Neutrophil (primary cell): ENCODE measurements around the gene NCK2.

ENCODE experiments used
- H3K27ac ChIP-seq: fragments of 200-600 bp; sonication (generic); 2 replicates; pipeline ENCODE4 v1.5.1; 2016; ENCODE audit warnings: mild to moderate bottlenecking, moderate library complexity
- H3K27me3 ChIP-seq: fragments of 200-600 bp; sonication (generic); 2 replicates; pipeline ENCODE4 v1.6.0; 2016; ENCODE audit warnings: mild to moderate bottlenecking
- H3K36me3 ChIP-seq: fragments of 200-600 bp; sonication (generic); 2 replicates; pipeline ENCODE4 v1.5.1; 2017
- H3K4me1 ChIP-seq, 2 experiments: fragments of 200-600 bp in 1 of 2; sonication (generic) in 1 of 2; 1 replicate in 1 of 2; 2 replicates in 1 of 2; pipeline versions ENCODE4 v1.5.1 to v1.6.1; 2013 to 2016; ENCODE audit warnings: low read depth in 1 of 2, low read length in 1 of 2, mild to moderate bottlenecking in 1 of 2, moderate library complexity in 1 of 2; ENCODE audit not compliant: control insufficient read depth in 1 of 2, insufficient read depth in 1 of 2
- H3K4me3 ChIP-seq, 2 experiments: fragments of 200-600 bp in 1 of 2; sonication (generic) in 1 of 2; 1 replicate in 1 of 2; 2 replicates in 1 of 2; pipeline ENCODE4 v1.5.1; 2013 to 2016; ENCODE audit warnings: low read depth in 1 of 2, low read length in 1 of 2, mild to moderate bottlenecking in 1 of 2, moderate library complexity in 1 of 2
- H3K9me3 ChIP-seq: fragments of 200-600 bp; sonication (generic); 2 replicates; pipeline ENCODE4 v1.5.1; 2016
- TF ChIP-seq, protein P1 (sequence below): fragments of 200-600 bp; sonication (generic); IDR thresholded peaks from 2 replicates; pipeline ENCODE4 v1.5.1; 2016; ENCODE audit warnings: antibody characterized with exemption

NCK2 gene

DNA sequence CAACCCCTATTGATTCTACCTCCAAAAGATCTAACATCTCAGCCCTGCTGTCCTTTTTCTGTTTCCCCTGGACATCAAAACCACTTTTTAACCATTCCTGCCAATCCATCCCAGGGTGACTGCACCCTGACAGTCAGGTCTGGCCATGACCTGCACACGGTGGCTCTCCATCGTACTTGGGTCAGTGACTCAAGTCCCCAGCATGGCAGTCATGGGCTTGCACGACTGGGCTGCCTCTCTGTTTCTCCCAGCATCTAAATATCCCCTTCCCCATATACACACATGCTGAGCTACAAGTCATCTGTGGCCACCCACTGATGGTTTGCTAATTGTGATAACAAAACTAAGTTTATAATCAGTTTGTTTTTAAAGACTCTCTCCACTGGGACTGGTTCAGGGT, 6.6 kb downstream of the NCK2 start:
- Histone ChIP-seq H3K36me3 (peaks cover 3% of the 10 kb centered on the region), H3K4me3 (no peak overlapping the region), H3K27ac (no peak overlapping the region), H3K4me1 (peaks cover 59 to 60% of the 10 kb centered on the region in 2 experiments), H3K9me3 (no peaks in the 10 kb centered on the region), H3K27me3 (no peaks in the 10 kb centered on the region)
- TF ChIP-seq, protein P1, sequence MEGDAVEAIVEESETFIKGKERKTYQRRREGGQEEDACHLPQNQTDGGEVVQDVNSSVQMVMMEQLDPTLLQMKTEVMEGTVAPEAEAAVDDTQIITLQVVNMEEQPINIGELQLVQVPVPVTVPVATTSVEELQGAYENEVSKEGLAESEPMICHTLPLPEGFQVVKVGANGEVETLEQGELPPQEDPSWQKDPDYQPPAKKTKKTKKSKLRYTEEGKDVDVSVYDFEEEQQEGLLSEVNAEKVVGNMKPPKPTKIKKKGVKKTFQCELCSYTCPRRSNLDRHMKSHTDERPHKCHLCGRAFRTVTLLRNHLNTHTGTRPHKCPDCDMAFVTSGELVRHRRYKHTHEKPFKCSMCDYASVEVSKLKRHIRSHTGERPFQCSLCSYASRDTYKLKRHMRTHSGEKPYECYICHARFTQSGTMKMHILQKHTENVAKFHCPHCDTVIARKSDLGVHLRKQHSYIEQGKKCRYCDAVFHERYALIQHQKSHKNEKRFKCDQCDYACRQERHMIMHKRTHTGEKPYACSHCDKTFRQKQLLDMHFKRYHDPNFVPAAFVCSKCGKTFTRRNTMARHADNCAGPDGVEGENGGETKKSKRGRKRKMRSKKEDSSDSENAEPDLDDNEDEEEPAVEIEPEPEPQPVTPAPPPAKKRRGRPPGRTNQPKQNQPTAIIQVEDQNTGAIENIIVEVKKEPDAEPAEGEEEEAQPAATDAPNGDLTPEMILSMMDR: no peak

DNA sequence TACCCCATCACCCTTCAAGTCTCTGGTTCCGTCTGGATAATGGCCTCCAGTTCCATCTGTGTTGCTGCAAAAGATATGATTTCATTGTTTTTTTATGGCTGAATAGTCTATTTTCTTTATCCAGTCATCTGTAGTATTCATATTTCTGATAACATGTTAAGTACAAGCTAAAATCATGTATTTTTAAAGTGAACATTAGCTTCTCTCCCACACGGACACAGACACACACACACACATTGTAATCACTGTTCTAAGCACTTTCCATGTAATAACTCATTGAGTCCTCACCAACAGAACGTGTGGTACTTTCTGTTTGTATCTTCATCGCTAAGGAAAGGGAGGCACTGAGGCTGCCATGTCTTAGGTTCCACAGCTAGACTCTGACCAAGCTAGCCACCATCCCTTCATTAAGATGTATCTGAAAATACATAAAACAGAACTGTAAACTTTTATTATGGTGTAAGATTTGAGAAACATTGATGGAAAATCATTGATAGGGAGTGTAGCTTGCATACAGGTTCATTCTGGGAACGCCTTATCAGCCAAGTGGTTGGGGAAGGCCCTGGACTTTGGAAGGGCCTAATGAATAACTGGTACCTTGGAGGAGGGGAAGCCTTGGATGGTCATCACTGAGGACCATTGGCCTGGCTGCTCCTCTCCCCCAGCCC, 8.1 kb downstream of the NCK2 start:
- Histone ChIP-seq H3K36me3 (peaks cover 3% of the 10 kb centered on the region), H3K9me3 (no peaks in the 10 kb centered on the region), H3K4me1 (peaks cover 45 to 47% of the 10 kb centered on the region in 2 experiments), H3K27me3 (no peaks in the 10 kb centered on the region), H3K4me3 (no peak overlapping the region), H3K27ac (peak overlapping the region; percentile 57)
- TF ChIP-seq, protein P1: no peak

DNA sequence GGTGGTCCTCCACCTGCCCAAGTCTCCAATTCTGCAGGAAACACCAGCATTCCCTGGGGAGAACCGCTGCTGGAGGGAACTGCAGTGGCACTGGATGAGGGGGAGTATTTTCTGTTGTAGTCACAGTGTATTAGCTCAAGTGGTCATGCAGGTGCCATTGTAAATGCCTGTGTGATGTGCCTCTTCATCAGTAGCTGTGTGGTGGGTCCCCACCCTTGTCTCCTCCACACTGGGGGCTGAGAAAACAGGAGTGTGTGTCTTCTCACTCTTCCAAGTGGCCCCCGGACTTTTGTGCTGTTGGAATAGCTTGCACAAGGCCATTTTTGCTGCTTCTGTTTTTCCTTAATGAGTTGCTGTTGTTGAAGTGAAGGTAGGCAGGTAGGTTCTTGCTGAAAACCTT, 8.7 kb downstream of the NCK2 start:
- Histone ChIP-seq H3K27me3 (no peaks in the 10 kb centered on the region), H3K4me3 (no peak overlapping the region), H3K36me3 (peaks cover 3% of the 10 kb centered on the region), H3K27ac (peak overlapping the region; percentile 57), H3K9me3 (no peaks in the 10 kb centered on the region), H3K4me1 (peaks cover 43 to 44% of the 10 kb centered on the region in 2 experiments)
- TF ChIP-seq, protein P1: no peak

DNA sequence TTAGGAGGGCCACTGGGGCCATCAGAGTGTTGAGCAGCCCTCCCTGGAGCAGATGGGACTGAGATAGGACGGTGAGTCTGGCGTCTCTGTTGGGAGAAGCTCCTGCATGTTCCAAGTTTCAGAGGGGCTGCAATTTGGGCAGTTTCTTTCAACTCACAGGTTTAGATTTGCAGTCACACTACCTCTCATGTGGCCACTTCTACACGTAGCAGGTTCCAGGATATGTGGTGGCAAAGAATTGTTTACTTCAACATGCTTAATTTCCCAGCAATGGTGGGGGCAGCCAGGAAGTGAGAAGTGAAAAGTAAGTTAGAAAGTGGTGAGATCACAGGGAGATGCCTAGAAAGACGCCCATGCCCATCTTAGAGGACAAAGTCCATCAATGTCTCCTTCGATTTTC, 9.3 kb downstream of the NCK2 start:
- no peaks in the 10 kb centered on the region for H3K27me3 ChIP-seq
- H3K9me3 ChIP-seq: no peaks in the 10 kb centered on the region
- H3K36me3 ChIP-seq: peaks cover 3% of the 10 kb centered on the region
- peak overlapping the region; percentile 57 for H3K27ac ChIP-seq
- peaks cover 43 to 44% of the 10 kb centered on the region in 2 experiments for H3K4me1 ChIP-seq
- TF ChIP-seq, protein P1: no peak
- no peak overlapping the region for H3K4me3 ChIP-seq

DNA sequence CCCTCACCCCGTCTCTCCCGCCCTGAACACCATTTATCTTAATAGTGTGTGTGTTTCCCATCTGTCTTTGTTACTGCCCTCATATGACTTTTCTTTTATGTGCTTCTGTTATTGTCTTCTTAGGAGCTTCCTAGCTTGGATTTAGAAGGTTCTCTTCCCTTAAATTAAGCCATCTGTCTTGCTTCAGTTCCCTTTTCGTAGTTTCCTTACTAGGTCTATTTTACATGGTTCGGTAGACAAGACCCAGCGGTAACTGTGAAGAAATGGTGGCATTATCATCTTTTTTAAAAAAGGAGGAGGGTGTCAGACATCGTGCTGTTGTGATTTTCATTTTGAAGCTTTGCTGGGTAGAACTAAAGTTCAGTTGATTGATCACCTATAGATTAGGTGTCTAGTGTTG, 10.3 kb downstream of the NCK2 start:
- H3K27ac ChIP-seq: peak overlapping the region; percentile 57
- H3K27me3 ChIP-seq: no peaks in the 10 kb centered on the region
- H3K4me3 ChIP-seq: peak overlapping the region in 1 of 2 experiments; percentile 22
- no peaks in the 10 kb centered on the region for H3K9me3 ChIP-seq
- TF ChIP-seq, protein P1: no peak
- H3K4me1 ChIP-seq: peaks cover 39 to 40% of the 10 kb centered on the region in 2 experiments
- H3K36me3 ChIP-seq: peaks cover 3% of the 10 kb centered on the region
